K562 (cell line): ENCODE results near the gene NFATC1. TPM values are rescaled to one million over a fixed set of nuclear protein-coding genes. Genes with fewer than 3 reads are reported as not detected.
A peak's percentile ranks its signal among the peaks of the same experiment; 100 is the strongest.

Experiments used
- E2F6 ChIP-seq, 2 experiments: IDR thresholded peaks; 2 replicates each; pipeline ENCODE4 v1.6.1; 2011; ENCODE audit warnings: borderline replicate concordance in 1 of 2, control low read depth in 1 of 2, low read depth in 1 of 2, low read length in 1 of 2, mild to moderate bottlenecking in 1 of 2, mixed read lengths in 1 of 2, moderate library complexity in 1 of 2; ENCODE audit not compliant: insufficient read depth in 1 of 2, insufficient read length in 1 of 2, poor library complexity in 1 of 2, severe bottlenecking in 1 of 2; ENCODE audit errors: extremely low read depth in 1 of 2
- GTF2E2 ChIP-seq: fragments of 200-800 bp; sonication (Bioruptor generic); IDR thresholded peaks from 2 replicates; pipeline ENCODE4 v1.6.1; 2016; ENCODE audit warnings: missing genetic modification characterization, missing compliant biosample characterization
- L3MBTL2 ChIP-seq: fragments of 450-650 bp; IDR thresholded peaks from 2 replicates; pipeline ENCODE4 v1.6.1; 2016; ENCODE audit warnings: mild to moderate bottlenecking, moderate library complexity
- MGA ChIP-seq: fragments of 450-650 bp; IDR thresholded peaks from 2 replicates; pipeline ENCODE4 v1.6.1; 2016; ENCODE audit warnings: mild to moderate bottlenecking, moderate library complexity
- POLR2G ChIP-seq: fragments of 200-400 bp; formaldehyde crosslinking; IDR thresholded peaks from 2 replicates; pipeline ENCODE4 v1.6.1; 2017; ENCODE audit warnings: low read depth, mild to moderate bottlenecking, antibody characterized with exemption, low read length, moderate library complexity
- TCF3 ChIP-seq: sonication (generic); formaldehyde crosslinking; IDR thresholded peaks from 2 replicates; pipeline ENCODE4 v1.4.0; 2020; ENCODE audit warnings: mild to moderate bottlenecking, missing genetic modification reagents
- ZFX ChIP-seq: sonication (generic); formaldehyde crosslinking; IDR thresholded peaks from 2 replicates; pipeline ENCODE4 v1.8.0; 2022; ENCODE audit warnings: mild to moderate bottlenecking, missing genetic modification reagents, moderate library complexity
- polyA plus RNA-seq, 8 experiments: library from polyadenylated mRNA; depleted of rRNA in 4 of 8; stranded (reverse) in 5 of 8; unstranded in 3 of 8; fragments of >200 nt; fragmentation: Nextera tagmentation in 2 of 8; fragmentation: Illumina TruSeq in 1 of 8; extraction: Ambion mirVana in 2 of 8; extraction: Trizol in 1 of 8; gene quantifications; 2 replicates each; pipeline versions ENCODE4 v1.2.1 to v1.2.3, GENCODE V29; 2011 to 2014; ENCODE audit warnings: inconsistent platforms in 1 of 8, missing spikeins in 1 of 8
- total RNA-seq, 7 experiments: library from RNA; depleted of rRNA in 6 of 7; stranded (reverse); fragments of >200 nt in 6 of 7; fragmentation: Illumina TruSeq in 2 of 7; extraction: Trizol in 2 of 7; gene quantifications; 2 replicates each; pipeline versions ENCODE4 v1.2.1 to v1.2.3, GENCODE V29; 2011 to 2021; ENCODE audit warnings: low replicate concordance in 1 of 7

The NFATC1 gene
- total and polyA plus RNA-seq, 9 of the 15 experiments (the other 6 are each of a cell fraction or from before 2014, with no cell fraction given) = 1.1 to 16.4 (median 2.5) TPM

DNA sequence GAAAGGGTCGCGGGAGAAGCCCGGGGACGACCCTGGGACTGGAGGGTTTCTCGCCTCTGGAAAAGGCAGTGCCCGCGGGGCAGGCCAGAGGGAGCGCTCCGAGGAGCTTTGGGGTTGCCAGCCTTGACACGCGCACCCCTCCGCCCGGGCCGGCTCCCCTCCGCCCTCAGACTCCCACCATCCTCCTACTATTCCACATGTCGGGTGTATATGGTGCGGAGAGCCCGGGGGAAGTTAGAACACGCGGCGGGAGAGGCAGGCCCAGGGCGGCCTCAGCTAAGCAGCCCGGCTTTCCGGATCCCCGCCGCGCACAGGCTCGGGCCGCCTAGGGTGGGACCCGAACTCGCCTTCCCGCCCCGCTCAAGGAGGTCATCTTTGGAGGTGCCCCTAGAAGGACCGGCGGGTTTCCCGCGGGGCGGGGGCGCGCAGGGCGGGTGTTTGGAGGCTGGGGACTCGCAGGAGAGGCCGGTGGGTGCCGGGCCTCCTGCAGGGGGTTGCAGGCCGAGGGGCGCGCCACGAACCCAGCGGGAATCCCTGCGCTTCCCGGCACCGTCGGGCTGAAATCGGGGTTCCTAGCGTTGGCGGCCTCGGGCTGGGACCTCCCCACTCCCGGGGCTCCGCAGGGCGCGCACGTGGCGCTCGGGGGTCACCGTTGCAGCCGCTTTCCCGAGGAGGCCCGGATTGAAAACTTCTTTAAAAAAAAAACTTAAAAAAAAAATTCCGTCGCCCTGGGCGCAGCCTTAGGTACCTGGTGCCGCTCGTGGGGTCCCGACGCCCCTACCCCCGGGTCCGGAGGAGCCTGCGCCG lies 3.7 kb downstream of the NFATC1 start (continued):
- peak in 1 of 2 experiments; percentile 61 for TF ChIP-seq E2F6 (IDR thresholded peaks at IDR 0.05; ENCODE audit: borderline replicate concordance in 1 of 2, extremely low read depth in 1 of 2, insufficient read depth in 1 of 2, insufficient read length in 1 of 2, low read depth in 1 of 2, low read length in 1 of 2, poor library complexity in 1 of 2, severe bottlenecking in 1 of 2)
- TF ChIP-seq GTF2E2 (tag) = no peak
- no peak for TF ChIP-seq TCF3 (CRISPR knock-in tag)
- TF ChIP-seq POLR2G = peak; percentile 68
- TF ChIP-seq MGA = peak; percentile 54; the same call in 1 of the 2 replicates
- peak; percentile 36 for TF ChIP-seq ZFX (CRISPR knock-in tag)
- TF ChIP-seq L3MBTL2 = peak; percentile 30; the same call in 1 of the 2 replicates
